IMR-90 (cell line): ENCODE results near the gene TCF7L1. TPM values are rescaled to one million over a fixed set of nuclear protein-coding genes. Genes with fewer than 3 reads are reported as not detected.

Source experiments
- ATAC-seq: fragments of 200-7000 bp; cut with Tn5 transposase; 2 replicates; pipeline ENCODE4 v1.9.1; 2020; ENCODE audit warnings: low read depth, mild to moderate bottlenecking, moderate library complexity
- BruUV-seq: library from RNA; stranded (reverse); fragments of 400-500 nt; replicated peaks from 2 replicates; lab custom pipeline; 2021; lab: Mats Ljungman, UMichigan
- CTCF ChIA-PET: fragments of 300-600 bp; formaldehyde crosslinking; extraction: SDS; loops from one replicate; lab custom pipeline; 2021; ENCODE audit warnings: antibody characterized with exemption; lab: Yijun Ruan, JAX
- POLR2A ChIA-PET: fragments of 300-600 bp; sonication (Branson Sonifier 250); formaldehyde crosslinking; loops from one replicate; lab custom pipeline; 2022; ENCODE audit warnings: antibody characterized with exemption; ENCODE audit not compliant: unreplicated experiment; lab: Charles Lee
- DNase-seq: peaks from one replicate; pipeline ENCODE4 v3.0.0; 2013
- H2AFZ ChIP-seq: replicated peaks from 2 replicates; pipeline ENCODE3; 2013; ENCODE audit warnings: low read length, mild to moderate bottlenecking; ENCODE audit not compliant: poor library complexity
- H2AK5ac ChIP-seq: 2 replicates; pipeline ENCODE4 v1.6.1; 2013; ENCODE audit warnings: low read depth, low read length, inconsistent platforms
- H2AK9ac ChIP-seq: replicated peaks from 2 replicates; pipeline ENCODE3; 2013; ENCODE audit warnings: mild to moderate bottlenecking, low read depth, low read length, moderate library complexity; ENCODE audit not compliant: poor library complexity
- H2BK120ac ChIP-seq: 2 replicates; pipeline ENCODE4 v1.6.1; 2013; ENCODE audit warnings: low read depth, low read length, inconsistent platforms
- H2BK15ac ChIP-seq: 3 replicates; pipeline ENCODE4 v1.6.1; 2013; ENCODE audit warnings: low read depth, low read length, inconsistent platforms
- H2BK20ac ChIP-seq: 2 replicates; pipeline ENCODE4 v1.6.1; 2013; ENCODE audit warnings: low read depth, mild to moderate bottlenecking, inconsistent platforms, low read length, moderate library complexity
- H2BK5ac ChIP-seq: 2 replicates; pipeline ENCODE4 v1.6.1; 2013; ENCODE audit warnings: mild to moderate bottlenecking, low read depth, low read length, inconsistent platforms; ENCODE audit not compliant: poor library complexity, severe bottlenecking
- H3K14ac ChIP-seq: replicated peaks from 2 replicates; pipeline ENCODE4 v1.6.1; 2013; ENCODE audit warnings: low read depth, low read length, inconsistent platforms
- H3K18ac ChIP-seq: 2 replicates; pipeline ENCODE4 v1.6.1; 2013; ENCODE audit warnings: low read depth, low read length, control low read depth
- H3K23ac ChIP-seq: 2 replicates; pipeline ENCODE4 v1.6.1; 2013; ENCODE audit warnings: low read depth, low read length, inconsistent platforms
- H3K27ac ChIP-seq: 2 replicates; pipeline ENCODE4 v1.5.1; 2013; ENCODE audit warnings: mild to moderate bottlenecking, control low read depth, low read length; ENCODE audit not compliant: insufficient read depth
- H3K27me3 ChIP-seq: 2 replicates; pipeline ENCODE4 v1.6.1; 2013; ENCODE audit warnings: low read length; ENCODE audit not compliant: control insufficient read depth, insufficient read depth
- H3K36me3 ChIP-seq: 2 replicates; pipeline ENCODE4 v1.6.1; 2013; ENCODE audit warnings: low read length, mixed read lengths; ENCODE audit not compliant: control insufficient read depth, insufficient read depth
- H3K4ac ChIP-seq: 2 replicates; pipeline ENCODE4 v1.6.1; 2013; ENCODE audit warnings: low read depth, low read length, inconsistent platforms
- H3K4me1 ChIP-seq: 2 replicates; pipeline ENCODE4 v1.6.1; 2013; ENCODE audit warnings: low read length, mixed read lengths; ENCODE audit not compliant: control insufficient read depth, insufficient read depth
- H3K4me2 ChIP-seq: 2 replicates; pipeline ENCODE4 v1.6.1; 2013; ENCODE audit warnings: low read depth, mild to moderate bottlenecking, control low read depth, low read length, moderate library complexity
- H3K4me3 ChIP-seq: 2 replicates; pipeline ENCODE4 v1.5.1; 2013; ENCODE audit warnings: low read depth, mild to moderate bottlenecking, control low read depth, low read length, moderate library complexity; ENCODE audit not compliant: insufficient read depth
- H3K56ac ChIP-seq: 2 replicates; pipeline ENCODE4 v1.6.1; 2013; ENCODE audit warnings: low read length, inconsistent platforms; ENCODE audit not compliant: insufficient read depth; ENCODE audit errors: extremely low read depth
- H3K79me1 ChIP-seq, 2 experiments: 2 replicates each; pipeline ENCODE4 v1.6.1; 2013; ENCODE audit warnings: low read length in 2 of 2, inconsistent platforms in 1 of 2, low read depth in 1 of 2
- H3K9ac ChIP-seq: 2 replicates; pipeline ENCODE4 v1.6.1; 2013; ENCODE audit warnings: low read depth, low read length, control low read depth
- H3K9me1 ChIP-seq: 2 replicates; pipeline ENCODE4 v1.6.1; 2013; ENCODE audit warnings: low read length, inconsistent platforms; ENCODE audit not compliant: insufficient read depth
- H3K9me3 ChIP-seq: 2 replicates; pipeline ENCODE4 v1.6.1; 2013; ENCODE audit warnings: low read length; ENCODE audit not compliant: control insufficient read depth, insufficient read depth
- H4K20me1 ChIP-seq: 2 replicates; pipeline ENCODE4 v1.6.1; 2013; ENCODE audit warnings: low read length, inconsistent platforms; ENCODE audit not compliant: insufficient read depth
- H4K5ac ChIP-seq: 2 replicates; pipeline ENCODE4 v1.6.1; 2013; ENCODE audit warnings: mild to moderate bottlenecking, low read depth, low read length, control low read depth
- H4K8ac ChIP-seq, 2 experiments: 2 replicates each; pipeline ENCODE4 v1.6.1; 2013; ENCODE audit warnings: low read depth in 2 of 2, low read length in 2 of 2, control low read depth in 1 of 2, inconsistent platforms in 1 of 2
- H4K91ac ChIP-seq: 2 replicates; pipeline ENCODE4 v1.6.1; 2013; ENCODE audit warnings: low read depth, low read length, inconsistent platforms; ENCODE audit not compliant: insufficient read depth
- BHLHE40 ChIP-seq: fragments of 150-350 bp; IDR thresholded peaks from 2 replicates; pipeline ENCODE4 v1.6.1; 2016; ENCODE audit warnings: mild to moderate bottlenecking, low read depth, low read length
- CEBPB ChIP-seq: IDR thresholded peaks from 2 replicates; pipeline ENCODE4 v1.6.1; 2012; ENCODE audit warnings: low read depth, low read length, improper control_type of control experiment
- CHD1 ChIP-seq: IDR thresholded peaks from 2 replicates; pipeline ENCODE4 v1.6.1; 2012; ENCODE audit warnings: low read depth, low read length, improper control_type of control experiment
- CTCF ChIP-seq: conservative IDR thresholded peaks from 2 replicates; pipeline ENCODE4 v1.5.1; 2012; ENCODE audit warnings: mild to moderate bottlenecking, low read depth, low read length, improper control_type of control experiment
- ELK1 ChIP-seq: fragments of 150-350 bp; IDR thresholded peaks from 2 replicates; pipeline ENCODE4 v1.6.1; 2016; ENCODE audit warnings: low read depth, mild to moderate bottlenecking, low read length, moderate library complexity, borderline replicate concordance
- FOS ChIP-seq: fragments of 150-350 bp; IDR thresholded peaks from 2 replicates; pipeline ENCODE4 v1.6.1; 2016; ENCODE audit warnings: low read depth, low read length
- MAFK ChIP-seq: IDR thresholded peaks from 2 replicates; pipeline ENCODE4 v1.6.1; 2012; ENCODE audit warnings: low read depth, low read length, improper control_type of control experiment
- MAZ ChIP-seq: IDR thresholded peaks from 2 replicates; pipeline ENCODE4 v1.6.1; 2012; ENCODE audit warnings: low read depth, mild to moderate bottlenecking, low read length, improper control_type of control experiment, moderate library complexity, borderline replicate concordance
- MXI1 ChIP-seq: IDR thresholded peaks from 2 replicates; pipeline ENCODE4 v1.6.1; 2012; ENCODE audit warnings: low read depth, mild to moderate bottlenecking, low read length, moderate library complexity, borderline replicate concordance
- NFE2L2 ChIP-seq: fragments of 150-350 bp; IDR thresholded peaks from 2 replicates; pipeline ENCODE4 v1.6.1; 2016; ENCODE audit warnings: low read depth, mild to moderate bottlenecking, low read length
- POLR2A ChIP-seq: IDR thresholded peaks from 2 replicates; pipeline ENCODE4 v1.6.1; 2012; ENCODE audit warnings: mild to moderate bottlenecking, low read depth, low read length
- RAD21 ChIP-seq: IDR thresholded peaks from 2 replicates; pipeline ENCODE4 v1.6.1; 2012; ENCODE audit warnings: low read length, improper control_type of control experiment
- RCOR1 ChIP-seq: IDR thresholded peaks from 2 replicates; pipeline ENCODE4 v1.6.1; 2012; ENCODE audit warnings: mild to moderate bottlenecking, low read length, improper control_type of control experiment; ENCODE audit not compliant: insufficient replicate concordance
- RFX5 ChIP-seq: IDR thresholded peaks from 2 replicates; pipeline ENCODE4 v1.8.0; 2012; ENCODE audit warnings: low read depth, mild to moderate bottlenecking, low read length, moderate library complexity
- SMC3 ChIP-seq: fragments of 150-350 bp; IDR thresholded peaks from 2 replicates; pipeline ENCODE4 v1.6.1; 2016; ENCODE audit warnings: low read depth, mild to moderate bottlenecking, antibody characterized with exemption, low read length, moderate library complexity
- USF2 ChIP-seq: fragments of 150-350 bp; IDR thresholded peaks from 2 replicates; pipeline ENCODE4 v1.6.1; 2017; ENCODE audit warnings: mild to moderate bottlenecking, antibody characterized with exemption, low read length, low read depth
- WGBS, 2 experiments: methylation state at CpG; one replicate each; pipeline versions ENCODE4 v1.1.5 to v1.1.7; 2013; ENCODE audit warnings: missing lambda C conversion rate in 2 of 2; ENCODE audit not compliant: insufficient read length in 1 of 2; ENCODE audit errors: extremely low coverage in 2 of 2; 5-methylcytosine and 5-hydroxymethylcytosine counted together
- dilution Hi-C: fragments of 300-500 bp; cut with HindIII; formaldehyde crosslinking; loops from one replicate; pipeline ENCODE4 v1.14.3; 2018; ENCODE audit warnings: low sequenced_read_pairs; ENCODE audit not compliant: unreplicated experiment
- in situ Hi-C: fragments of 300-500 bp; cut with MboI; formaldehyde crosslinking; loops from 3 replicates; pipeline ENCODE4 v1.14.3; 2019; ENCODE audit warnings: low sequenced_read_pairs, inconsistent platforms, mixed read lengths
- intact Hi-C: fragments of 100-400 bp; cut with micrococcal nuclease; formaldehyde crosslinking; loops from 2 replicates; pipeline ENCODE4 v1.10.0; 2022
- polyA plus RNA-seq, 3 experiments: library from polyadenylated mRNA; depleted of rRNA; stranded (reverse); fragments of >200 nt; gene quantifications; 2 replicates each; pipeline ENCODE4 v1.2.3, GENCODE V29; 2012; ENCODE audit warnings: low replicate concordance in 1 of 3
- total RNA-seq: library from RNA; depleted of rRNA; stranded (reverse); fragments of >200 nt; gene quantifications from 2 replicates; pipeline ENCODE4 v1.2.3, GENCODE V29; 2012

Gene TCF7L1
- total and polyA plus RNA-seq, 2 of the 4 experiments (the other 2 are of a cell fraction): 0.72 to 11.1 TPM

GRCh38 chr2:85238607-85239006 lies 105.4 kb downstream of the TCF7L1 start:
- Histone ChIP-seq H3K14ac (no peak overlapping the region), H3K9me3 (no peaks in the 10 kb centered on the region), H4K91ac (no peak overlapping the region), H2AK9ac (no peak overlapping the region), H3K79me1 (peaks cover 20 to 59% of the 10 kb centered on the region in 2 experiments), H4K20me1 (peaks cover 14% of the 10 kb centered on the region), H3K4me3 (no peak overlapping the region), H3K27ac (no peak overlapping the region), H2AK5ac (no peak overlapping the region), H3K18ac (no peak overlapping the region), H3K4me1 (no peaks in the 10 kb centered on the region; the same call in 1 of the 2 replicates), H3K9ac (no peak overlapping the region), H4K8ac (no peak overlapping the region), H3K23ac (no peak overlapping the region), H3K4ac (no peak overlapping the region), H3K36me3 (peaks cover under 1% of the 10 kb centered on the region; the same call in 1 of the 2 replicates), H2AFZ (no peak overlapping the region), H2BK120ac (no peak overlapping the region), H3K4me2 (no peak overlapping the region), H2BK15ac (no peak overlapping the region), H2BK20ac (no peak overlapping the region), H2BK5ac (no peak overlapping the region), H3K9me1 (peaks cover 13% of the 10 kb centered on the region; the same call in 1 of the 2 replicates), H4K5ac (no peak overlapping the region), H3K27me3 (no peaks in the 10 kb centered on the region), H3K56ac (no peak overlapping the region)
- BruUV-seq: no TSS peak
- in situ Hi-C loops (no loop called here), intact Hi-C loops (no loop called here), dilution Hi-C loops (no loop called here)
- ChIA-PET CTCF (interaction anchor here (0.5 kb wide), 1 partner anchor 186 kb away, joined by 3 read pairs; no protein-coding TSS in a partner anchor), POLR2A (no interaction called here)
- no peak for DNase-seq
- TF ChIP-seq MAZ: no peak
- TF ChIP-seq MAFK: no peak
- no peak for TF ChIP-seq CTCF
- no peak for TF ChIP-seq RCOR1
- no peak for TF ChIP-seq SMC3
- no peak for TF ChIP-seq USF2
- TF ChIP-seq POLR2A: no peak
- TF ChIP-seq BHLHE40: no peak
- no peak for TF ChIP-seq FOS
- no peak for TF ChIP-seq RAD21
- TF ChIP-seq ELK1: no peak
- TF ChIP-seq CHD1: no peak
- no peak for TF ChIP-seq CEBPB
- TF ChIP-seq RFX5: no peak
- TF ChIP-seq MXI1: no peak
- TF ChIP-seq NFE2L2: no peak
- ATAC-seq: no peak
- 98% methylated on average over 7 of the region's 8 CpGs; no CpG with 5 or more reads in 1 of the 2 experiments for WGBS, 2 experiments
